Measurements from ENCODE around the gene ANAPC15.

DNA sequence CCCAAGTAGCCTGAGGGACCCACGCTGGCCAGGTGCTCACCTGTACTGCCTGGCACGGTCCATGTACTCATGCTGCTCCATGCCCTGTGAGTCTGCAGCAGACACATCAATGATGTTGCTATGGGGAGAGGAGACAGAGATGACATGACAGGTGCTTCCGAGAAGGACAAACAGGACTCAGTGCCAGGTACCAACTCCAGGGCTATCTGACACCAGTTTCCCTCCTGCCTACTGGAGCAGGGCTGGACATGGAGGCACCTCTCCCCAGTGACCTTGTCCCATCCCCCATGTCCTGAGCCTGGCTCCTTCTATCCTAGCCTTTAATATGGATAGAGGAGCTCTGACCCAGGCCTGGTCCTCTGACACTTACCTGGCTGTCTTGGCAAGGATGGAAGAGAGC lies 13.8 kb downstream of the ANAPC15 start:
- TF ChIP-seq, protein P1, sequence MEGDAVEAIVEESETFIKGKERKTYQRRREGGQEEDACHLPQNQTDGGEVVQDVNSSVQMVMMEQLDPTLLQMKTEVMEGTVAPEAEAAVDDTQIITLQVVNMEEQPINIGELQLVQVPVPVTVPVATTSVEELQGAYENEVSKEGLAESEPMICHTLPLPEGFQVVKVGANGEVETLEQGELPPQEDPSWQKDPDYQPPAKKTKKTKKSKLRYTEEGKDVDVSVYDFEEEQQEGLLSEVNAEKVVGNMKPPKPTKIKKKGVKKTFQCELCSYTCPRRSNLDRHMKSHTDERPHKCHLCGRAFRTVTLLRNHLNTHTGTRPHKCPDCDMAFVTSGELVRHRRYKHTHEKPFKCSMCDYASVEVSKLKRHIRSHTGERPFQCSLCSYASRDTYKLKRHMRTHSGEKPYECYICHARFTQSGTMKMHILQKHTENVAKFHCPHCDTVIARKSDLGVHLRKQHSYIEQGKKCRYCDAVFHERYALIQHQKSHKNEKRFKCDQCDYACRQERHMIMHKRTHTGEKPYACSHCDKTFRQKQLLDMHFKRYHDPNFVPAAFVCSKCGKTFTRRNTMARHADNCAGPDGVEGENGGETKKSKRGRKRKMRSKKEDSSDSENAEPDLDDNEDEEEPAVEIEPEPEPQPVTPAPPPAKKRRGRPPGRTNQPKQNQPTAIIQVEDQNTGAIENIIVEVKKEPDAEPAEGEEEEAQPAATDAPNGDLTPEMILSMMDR (conservative IDR thresholded peaks at IDR 0.05; ENCODE audit: low read depth in 2 of 2): no peak
- TF ChIP-seq EZH2 (IDR thresholded peaks at IDR 0.05; ENCODE audit: low read depth, unreplicated experiment): no peak

All from GM23338 (cell line).